H1 (cell line): Measurements from ENCODE around the gene RNU6-1. TPM values are rescaled to one million over a fixed set of nuclear protein-coding genes. Genes with fewer than 3 reads are reported as not detected.

Experiments
- CTCF ChIA-PET: fragments of 300-600 bp; sonication (Branson Sonifier 250); formaldehyde crosslinking; loops from one replicate; lab custom pipeline; 2021; ENCODE audit not compliant: partially characterized antibody; lab: Charles Lee
- POLR2A ChIA-PET: fragments of 300-600 bp; sonication (Branson Sonifier 250); formaldehyde crosslinking; loops from one replicate; lab custom pipeline; 2021; ENCODE audit warnings: inconsistent platforms; ENCODE audit not compliant: partially characterized antibody; lab: Charles Lee
- DNase-seq, 2 experiments: peaks; one replicate each; pipeline versions ENCODE4 v3.0.0 to v3.0.0-alpha.2; 2010 to 2022; ENCODE audit warnings: low spot score in 2 of 2, low read depth in 1 of 2, mixed read lengths in 1 of 2
- FAIRE-seq: peaks from 2 replicates; lab custom pipeline; 2011; peaks lifted over from hg19 to GRCh38; lab: Jason Lieb, UNC
- H2AFZ ChIP-seq: 2 replicates; pipeline ENCODE4 v1.8.1; 2012; ENCODE audit warnings: low read length, inconsistent platforms
- H2AK5ac ChIP-seq: 2 replicates; pipeline ENCODE4 v1.6.1; 2013; ENCODE audit warnings: low read depth, low read length
- H2BK120ac ChIP-seq: replicated peaks from 2 replicates; pipeline ENCODE3; 2013; ENCODE audit warnings: low read depth, low read length, inconsistent platforms
- H2BK12ac ChIP-seq: 2 replicates; pipeline ENCODE4 v1.6.1; 2013; ENCODE audit warnings: low read depth, low read length
- H2BK15ac ChIP-seq: 2 replicates; pipeline ENCODE4 v1.6.1; 2013; ENCODE audit warnings: low read length
- H2BK20ac ChIP-seq: 2 replicates; pipeline ENCODE4 v1.6.1; 2013; ENCODE audit warnings: low read length
- H2BK5ac ChIP-seq: 2 replicates; pipeline ENCODE4 v1.6.1; 2013; ENCODE audit warnings: low read depth, low read length
- H3K14ac ChIP-seq: 2 replicates; pipeline ENCODE4 v1.6.1; 2013; ENCODE audit warnings: inconsistent platforms; ENCODE audit not compliant: insufficient read length
- H3K18ac ChIP-seq: 2 replicates; pipeline ENCODE4 v1.6.1; 2013; ENCODE audit warnings: low read length; ENCODE audit errors: extremely low read depth
- H3K23ac ChIP-seq: 2 replicates; pipeline ENCODE4 v1.6.1; 2013; ENCODE audit warnings: inconsistent platforms; ENCODE audit not compliant: insufficient read length
- H3K23me2 ChIP-seq: 2 replicates; pipeline ENCODE4 v1.6.1; 2013; ENCODE audit warnings: low read depth, low read length
- H3K27ac ChIP-seq: 2 replicates; pipeline ENCODE4 v1.6.1; 2011; ENCODE audit warnings: low read depth, low read length, inconsistent platforms
- H3K27me3 ChIP-seq, 4 experiments: replicated peaks in 1 of 4; 1 replicate in 1 of 4; 2 replicates in 3 of 4; pipeline versions ENCODE4 v1.6.1 to v1.8.1; 2011 to 2013; ENCODE audit warnings: low read length in 3 of 4, mild to moderate bottlenecking in 3 of 4, inconsistent platforms in 2 of 4, mixed read lengths in 2 of 4, moderate library complexity in 1 of 4; ENCODE audit not compliant: control insufficient read depth in 3 of 4, insufficient read depth in 3 of 4; ENCODE audit errors: extremely low read depth in 1 of 4
- H3K36me3 ChIP-seq, 4 experiments: 2 replicates each; pipeline versions ENCODE4 v1.6.1 to v1.8.1; 2011 to 2013; ENCODE audit warnings: mild to moderate bottlenecking in 4 of 4, low read length in 3 of 4, moderate library complexity in 2 of 4, control low read depth in 1 of 4, inconsistent platforms in 1 of 4; ENCODE audit not compliant: insufficient read depth in 4 of 4, control insufficient read depth in 2 of 4
- H3K4ac ChIP-seq: replicated peaks from 2 replicates; pipeline ENCODE3; 2013; ENCODE audit warnings: low read length, low read depth, mixed read lengths, inconsistent platforms; ENCODE audit not compliant: insufficient read length
- H3K4me1 ChIP-seq, 4 experiments: replicated peaks in 1 of 4; 1 replicate in 1 of 4; 2 replicates in 3 of 4; pipeline versions ENCODE4 v1.6.1 to v1.8.1; 2011 to 2013; ENCODE audit warnings: low read length in 3 of 4, inconsistent platforms in 2 of 4, mixed read lengths in 1 of 4; ENCODE audit not compliant: insufficient read depth in 4 of 4, control insufficient read depth in 3 of 4
- H3K4me2 ChIP-seq, 2 experiments: 2 replicates each; pipeline versions ENCODE4 v1.6.1 to v1.8.1; 2011 to 2013; ENCODE audit warnings: low read depth in 2 of 2, low read length in 2 of 2, control low read depth in 1 of 2, inconsistent platforms in 1 of 2, mild to moderate bottlenecking in 1 of 2; ENCODE audit not compliant: insufficient read depth in 1 of 2
- H3K4me3 ChIP-seq, 4 experiments: fragments of 200-600, 300-600 bp in 1 of 4; sonication (generic), shearing (Covaris generic), sonication (Bioruptor Twin) in 1 of 4; 2 replicates each; pipeline versions ENCODE4 v1.5.1 to v1.8.1; 2011 to 2016; ENCODE audit warnings: low read length in 4 of 4, low read depth in 3 of 4, control low read depth in 2 of 4, inconsistent platforms in 2 of 4, mild to moderate bottlenecking in 2 of 4, mixed read lengths in 1 of 4, moderate library complexity in 1 of 4; ENCODE audit not compliant: insufficient read depth in 2 of 4; ENCODE audit errors: extremely low read depth in 1 of 4
- H3K56ac ChIP-seq: replicated peaks from 2 replicates; pipeline ENCODE3; 2013; ENCODE audit warnings: low read depth, mild to moderate bottlenecking, mixed read lengths, low read length, inconsistent platforms; ENCODE audit not compliant: insufficient read length
- H3K79me1 ChIP-seq: 2 replicates; pipeline ENCODE4 v1.6.1; 2013; ENCODE audit warnings: low read depth, low read length, control low read depth
- H3K79me2 ChIP-seq, 2 experiments: 2 replicates each; pipeline versions ENCODE4 v1.6.1 to v1.8.1; 2012 to 2013; ENCODE audit warnings: low read length in 2 of 2, mild to moderate bottlenecking in 2 of 2, inconsistent platforms in 1 of 2; ENCODE audit not compliant: insufficient read depth in 2 of 2, control insufficient read depth in 1 of 2
- H3K9ac ChIP-seq, 4 experiments: replicated peaks in 1 of 4; 1 replicate in 1 of 4; 2 replicates in 3 of 4; pipeline versions ENCODE4 v1.6.1 to v1.8.1; 2011 to 2013; ENCODE audit warnings: low read depth in 3 of 4, low read length in 3 of 4, control low read depth in 2 of 4, mild to moderate bottlenecking in 2 of 4, moderate library complexity in 2 of 4, inconsistent platforms in 1 of 4; ENCODE audit errors: extremely low read depth in 1 of 4
- H3K9me3 ChIP-seq, 2 experiments: 2 replicates each; pipeline versions ENCODE4 v1.6.1 to v1.8.1; 2012 to 2013; ENCODE audit warnings: mild to moderate bottlenecking in 2 of 2, moderate library complexity in 2 of 2, control low read depth in 1 of 2, inconsistent platforms in 1 of 2, low read depth in 1 of 2, low read length in 1 of 2, mixed read lengths in 1 of 2; ENCODE audit not compliant: insufficient read depth in 2 of 2
- H4K20me1 ChIP-seq, 2 experiments: replicated peaks in 1 of 2; 2 replicates each; pipeline versions ENCODE3 to v1.8.1; 2011 to 2013; ENCODE audit warnings: inconsistent platforms in 2 of 2, low read length in 2 of 2, mild to moderate bottlenecking in 1 of 2; ENCODE audit not compliant: insufficient read depth in 2 of 2, control insufficient read depth in 1 of 2
- H4K5ac ChIP-seq: 2 replicates; pipeline ENCODE4 v1.6.1; 2013; ENCODE audit warnings: low read length, low read depth, mixed read lengths, inconsistent platforms; ENCODE audit not compliant: insufficient read length
- H4K8ac ChIP-seq: 2 replicates; pipeline ENCODE4 v1.8.0; 2013; ENCODE audit warnings: mild to moderate bottlenecking, moderate library complexity, low read length, inconsistent platforms; ENCODE audit not compliant: insufficient read depth; ENCODE audit errors: extremely low read depth
- H4K91ac ChIP-seq: replicated peaks from 2 replicates; pipeline ENCODE3; 2013; ENCODE audit warnings: low read length, mixed read lengths, inconsistent platforms; ENCODE audit not compliant: insufficient read length
- ASH2L ChIP-seq: fragments of 200-600, 300-600 bp; sonication (generic); IDR thresholded peaks from one replicate; pipeline ENCODE4 v1.7.1; 2017; ENCODE audit warnings: low read length
- HDAC2 ChIP-seq, 2 experiments: fragments of 300-600 bp in 1 of 2; sonication (generic) in 1 of 2; IDR thresholded peaks; 2 replicates each; pipeline ENCODE4 v1.6.1; 2011 to 2012; ENCODE audit warnings: low read depth in 2 of 2, low read length in 2 of 2, mild to moderate bottlenecking in 2 of 2, moderate library complexity in 2 of 2, borderline replicate concordance in 1 of 2, inconsistent platforms in 1 of 2
- NANOG ChIP-seq: IDR thresholded peaks from 2 replicates; pipeline ENCODE4 v1.6.1; 2011; ENCODE audit warnings: low read length, low read depth, mild to moderate bottlenecking, inconsistent platforms; ENCODE audit not compliant: insufficient read depth, poor library complexity, severe bottlenecking
- SP4 ChIP-seq: IDR thresholded peaks from 2 replicates; pipeline ENCODE4 v1.6.1; 2012; ENCODE audit warnings: low read length, inconsistent platforms
- SRF ChIP-seq: IDR thresholded peaks from 2 replicates; pipeline ENCODE4 v1.6.1; 2011; ENCODE audit warnings: mild to moderate bottlenecking, low read depth, low read length, moderate library complexity
- TCF12 ChIP-seq: IDR thresholded peaks from 2 replicates; pipeline ENCODE4 v1.6.1; 2011; ENCODE audit warnings: low read depth, mild to moderate bottlenecking, low read length
- WGBS, 2 experiments: shearing (Covaris generic) in 1 of 2; methylation state at CpG; one replicate each; pipeline versions ENCODE4 v1.1.6 to v1.1.7; 2013 to 2015; ENCODE audit warnings: low lambda C conversion rate in 2 of 2, mixed read lengths in 2 of 2, inconsistent platforms in 1 of 2, low coverage in 1 of 2, missing lambda C conversion rate in 1 of 2; ENCODE audit not compliant: insufficient replicate concordance in 2 of 2, insufficient coverage in 1 of 2, insufficient read length in 1 of 2; ENCODE audit errors: extremely low coverage in 1 of 2, missing lambda C conversion rate in 1 of 2; 5-methylcytosine and 5-hydroxymethylcytosine counted together
- polyA plus RNA-seq, 7 experiments: library from polyadenylated mRNA; depleted of rRNA in 3 of 7; stranded (reverse) in 5 of 7; unstranded in 2 of 7; fragments of >200 nt in 5 of 7; fragments of 200-250 nt in 2 of 7; gene quantifications; 1 replicate in 5 of 7; 2 replicates in 1 of 7; 4 replicates in 1 of 7; pipeline versions ENCODE4 v1.2.1 to v1.2.3, GENCODE V29; 2011 to 2013; ENCODE audit warnings: missing spikeins in 2 of 7, mixed read lengths in 2 of 7
- total RNA-seq: library from RNA; stranded (reverse); fragmentation: NEBNext Ultra II Directional; extraction: Animal tissue kit (Norgen Biotek cat#: 25700); gene quantifications from 2 replicates; pipeline ENCODE4 v1.2.1, GENCODE V29; 2021
- TF ChIP-seq, protein P1 (sequence below): IDR thresholded peaks from 2 replicates; pipeline ENCODE4 v1.6.1; 2012; ENCODE audit warnings: low read length, inconsistent platforms

RNU6-1 gene
- total and polyA plus RNA-seq, 2 of the 8 experiments (the other 6 are each of a cell fraction or from before 2014, with no cell fraction given): not detected

GRCh38 chr15:67836955-67837354 lies 2.9 kb downstream of the RNU6-1 start:
- Histone ChIP-seq H3K79me2 (no peaks in the 10 kb centered on the region), H4K5ac (no peak overlapping the region), H4K20me1 (peaks cover 0 to 6% of the 10 kb centered on the region in 2 experiments), H2AFZ (no peak overlapping the region), H3K4me2 (peak overlapping the region; percentile 28 to 46; a peak in 2 of 4 replicates), H2BK5ac (no peak overlapping the region), H4K8ac (no peak overlapping the region), H2BK15ac (no peak overlapping the region), H3K23me2 (peaks cover 30% of the 10 kb centered on the region), H2BK20ac (no peak overlapping the region), H3K27ac (no peak overlapping the region), H4K91ac (no peak overlapping the region), H3K36me3 (no peaks in the 10 kb centered on the region), H3K14ac (no peak overlapping the region), H3K18ac (no peak overlapping the region), H3K56ac (no peak overlapping the region), H3K9me3 (no peaks in the 10 kb centered on the region), H2BK120ac (no peak overlapping the region), H3K9ac (no peak overlapping the region), H3K4ac (no peak overlapping the region), H2AK5ac (no peak overlapping the region), H3K27me3 (peaks cover 48 to 76% (median 69%) of the 10 kb centered on the region in 4 experiments), H3K79me1 (no peaks in the 10 kb centered on the region), H2BK12ac (no peak overlapping the region), H3K4me3 (no peak overlapping the region; a peak in 1 of 8 replicates), H3K23ac (no peak overlapping the region), H3K4me1 (peaks cover 15 to 27% (median 20%) of the 10 kb centered on the region in 4 experiments; a peak in 6 of 7 replicates)
- FAIRE-seq: no peak
- 40% methylated on average over 2 of the region's 2 CpGs; no CpG with 5 or more reads in 1 of the 2 experiments for WGBS, 2 experiments
- POLR2A ChIA-PET: no interaction called here
- TF ChIP-seq SP4 (no peak), SRF (no peak), TCF12 (no peak), ASH2L (peak; percentile 57), NANOG (no peak), HDAC2 (IDR thresholded peaks at IDR 0.05; ENCODE audit: borderline replicate concordance in 1 of 2, low read depth in 2 of 2, low read length in 2 of 2) (no peak)
- TF ChIP-seq, protein P1, sequence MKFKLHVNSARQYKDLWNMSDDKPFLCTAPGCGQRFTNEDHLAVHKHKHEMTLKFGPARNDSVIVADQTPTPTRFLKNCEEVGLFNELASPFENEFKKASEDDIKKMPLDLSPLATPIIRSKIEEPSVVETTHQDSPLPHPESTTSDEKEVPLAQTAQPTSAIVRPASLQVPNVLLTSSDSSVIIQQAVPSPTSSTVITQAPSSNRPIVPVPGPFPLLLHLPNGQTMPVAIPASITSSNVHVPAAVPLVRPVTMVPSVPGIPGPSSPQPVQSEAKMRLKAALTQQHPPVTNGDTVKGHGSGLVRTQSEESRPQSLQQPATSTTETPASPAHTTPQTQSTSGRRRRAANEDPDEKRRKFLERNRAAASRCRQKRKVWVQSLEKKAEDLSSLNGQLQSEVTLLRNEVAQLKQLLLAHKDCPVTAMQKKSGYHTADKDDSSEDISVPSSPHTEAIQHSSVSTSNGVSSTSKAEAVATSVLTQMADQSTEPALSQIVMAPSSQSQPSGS: no peak
- DNase-seq: no peak
- CTCF ChIA-PET: interaction anchor here (1.1 to 3.7 kb wide), 5 partner anchors 13 to 540 kb away, joined by 3 to 12 read pairs (median 3); no protein-coding TSS in a partner anchor
